AG04450 (cell line): ENCODE data around the gene PDSS2. TPM values are rescaled to one million over a fixed set of nuclear protein-coding genes. Genes with fewer than 3 reads are reported as not detected.

Experiments used
- CTCF ChIA-PET: fragments of 300-600, 350-600 bp; formaldehyde crosslinking; extraction: SDS; loops from one replicate; lab custom pipeline; 2022; ENCODE audit warnings: antibody characterized with exemption, inconsistent platforms; lab: Charles Lee
- POLR2A ChIA-PET: fragments of 350-600 bp; formaldehyde crosslinking; extraction: SDS; loops from one replicate; lab custom pipeline; 2021; ENCODE audit warnings: antibody characterized with exemption, inconsistent platforms; lab: Yijun Ruan, JAX
- DNase-seq: peaks from one replicate; pipeline ENCODE4 v3.0.0-alpha.2; 2011; ENCODE audit warnings: low read depth, low spot score
- H3K27ac ChIP-seq: one replicate; pipeline ENCODE4 v1.5.1; 2012; ENCODE audit warnings: low read depth, low read length, control low read depth
- H3K27me3 ChIP-seq: one replicate; pipeline ENCODE4 v1.6.0; 2012; ENCODE audit warnings: low read length; ENCODE audit not compliant: control insufficient read depth, insufficient read depth
- H3K4me3 ChIP-seq: 2 replicates; pipeline ENCODE4 v1.5.1; 2011; ENCODE audit warnings: mild to moderate bottlenecking, low read depth, low read length, control low read depth
- H3K9me3 ChIP-seq: 2 replicates; pipeline ENCODE4 v1.5.1; 2012; ENCODE audit warnings: low read length; ENCODE audit not compliant: control insufficient read depth, insufficient read depth
- polyA plus RNA-seq: library from polyadenylated mRNA; depleted of rRNA; stranded (reverse); fragments of >200 nt; gene quantifications from 2 replicates; pipeline ENCODE4 v1.2.3, GENCODE V29; 2011
- TF ChIP-seq, protein P1 (sequence below): IDR thresholded peaks from 2 replicates; pipeline ENCODE4 v1.5.1; 2011; ENCODE audit warnings: low read depth, low read length, control low read depth, inconsistent platforms

PDSS2 gene
- polyA plus RNA-seq, 1 experiment, result 19.1 TPM

DNA sequence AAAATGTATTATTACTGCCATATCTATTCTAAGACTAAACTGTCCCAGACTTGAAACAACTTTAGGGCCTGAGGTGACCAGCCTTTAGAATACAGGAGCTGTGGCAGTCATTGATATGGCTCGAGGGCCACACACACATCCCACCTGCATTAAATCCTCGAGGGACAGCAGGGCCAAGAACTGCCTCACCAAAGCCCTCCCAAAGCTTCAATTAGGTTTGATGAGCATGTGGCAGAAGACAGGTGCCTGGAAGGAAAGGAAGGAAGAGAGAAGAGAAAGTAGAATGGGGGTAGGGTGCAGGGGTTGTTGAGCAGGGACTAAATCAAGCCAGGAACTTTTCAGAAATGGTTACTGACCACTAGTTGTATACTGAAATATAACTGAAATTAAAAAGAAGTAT lies 115.0 kb downstream of the PDSS2 start:
- H3K27me3 ChIP-seq, result no peaks in the 10 kb centered on the region
- POLR2A ChIA-PET, result no interaction called here
- CTCF ChIA-PET, result no interaction called here
- TF ChIP-seq, protein P1, sequence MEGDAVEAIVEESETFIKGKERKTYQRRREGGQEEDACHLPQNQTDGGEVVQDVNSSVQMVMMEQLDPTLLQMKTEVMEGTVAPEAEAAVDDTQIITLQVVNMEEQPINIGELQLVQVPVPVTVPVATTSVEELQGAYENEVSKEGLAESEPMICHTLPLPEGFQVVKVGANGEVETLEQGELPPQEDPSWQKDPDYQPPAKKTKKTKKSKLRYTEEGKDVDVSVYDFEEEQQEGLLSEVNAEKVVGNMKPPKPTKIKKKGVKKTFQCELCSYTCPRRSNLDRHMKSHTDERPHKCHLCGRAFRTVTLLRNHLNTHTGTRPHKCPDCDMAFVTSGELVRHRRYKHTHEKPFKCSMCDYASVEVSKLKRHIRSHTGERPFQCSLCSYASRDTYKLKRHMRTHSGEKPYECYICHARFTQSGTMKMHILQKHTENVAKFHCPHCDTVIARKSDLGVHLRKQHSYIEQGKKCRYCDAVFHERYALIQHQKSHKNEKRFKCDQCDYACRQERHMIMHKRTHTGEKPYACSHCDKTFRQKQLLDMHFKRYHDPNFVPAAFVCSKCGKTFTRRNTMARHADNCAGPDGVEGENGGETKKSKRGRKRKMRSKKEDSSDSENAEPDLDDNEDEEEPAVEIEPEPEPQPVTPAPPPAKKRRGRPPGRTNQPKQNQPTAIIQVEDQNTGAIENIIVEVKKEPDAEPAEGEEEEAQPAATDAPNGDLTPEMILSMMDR, result no peak
- H3K9me3 ChIP-seq, result no peaks in the 10 kb centered on the region
- no peak overlapping the region for H3K27ac ChIP-seq
- DNase-seq, result no peak
- no peak overlapping the region for H3K4me3 ChIP-seq

DNA sequence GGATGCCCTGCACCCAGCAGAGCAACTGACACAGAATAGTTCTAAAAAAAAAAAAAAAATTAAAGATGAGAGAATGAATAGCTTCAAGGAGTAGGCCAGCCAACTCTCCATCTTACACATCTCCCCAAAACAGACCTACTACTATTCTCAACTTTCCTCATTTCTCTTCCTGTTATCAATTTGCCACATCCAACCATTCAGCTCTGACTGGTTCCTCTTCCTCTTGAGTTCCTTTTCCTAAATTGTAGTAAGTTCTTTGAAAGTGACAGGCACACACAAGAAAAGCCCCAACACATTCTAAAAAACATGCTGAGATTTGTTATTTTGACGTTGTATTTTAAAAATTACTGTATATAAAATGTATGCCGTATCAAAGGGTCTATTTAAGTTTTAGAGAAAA lies 117.2 kb downstream of the PDSS2 start:
- ChIA-PET POLR2A (no interaction called here), CTCF (interaction anchor here (1.0 kb wide), 1 partner anchor 24 kb away, joined by 3 read pairs; no protein-coding TSS in a partner anchor)
- Histone ChIP-seq H3K27me3 (no peaks in the 10 kb centered on the region), H3K9me3 (no peaks in the 10 kb centered on the region), H3K27ac (no peak overlapping the region), H3K4me3 (no peak overlapping the region)
- TF ChIP-seq, protein P1, result no peak
- no peak for DNase-seq

DNA sequence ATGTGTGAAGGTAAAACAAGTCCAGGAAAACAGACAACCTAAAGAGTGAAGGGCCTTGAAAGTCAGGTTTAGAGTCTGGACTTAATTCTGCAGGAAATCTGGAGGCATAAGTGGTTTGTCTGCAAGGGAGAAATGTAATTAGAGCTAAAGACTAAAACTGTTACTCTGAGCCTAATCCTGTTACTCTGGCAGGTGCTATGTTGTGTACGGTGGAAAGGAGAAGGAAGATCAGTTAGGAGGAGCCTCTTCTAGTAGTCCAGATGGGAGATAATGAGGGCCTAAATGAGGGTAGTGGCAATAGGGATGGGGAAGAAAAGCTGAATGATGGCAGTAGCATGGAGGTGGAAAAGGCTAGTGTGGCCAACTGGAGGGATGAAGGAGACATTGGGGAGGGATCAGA lies 118.5 kb downstream of the PDSS2 start:
- no peak for DNase-seq
- TF ChIP-seq, protein P1, result no peak
- Histone ChIP-seq H3K4me3 (no peak overlapping the region), H3K27ac (no peak overlapping the region), H3K27me3 (no peaks in the 10 kb centered on the region), H3K9me3 (no peaks in the 10 kb centered on the region)
- ChIA-PET POLR2A (no interaction called here), CTCF (interaction anchor here (0.7 kb wide), 1 partner anchor 227 kb away, joined by 3 read pairs; no protein-coding TSS in a partner anchor)

DNA sequence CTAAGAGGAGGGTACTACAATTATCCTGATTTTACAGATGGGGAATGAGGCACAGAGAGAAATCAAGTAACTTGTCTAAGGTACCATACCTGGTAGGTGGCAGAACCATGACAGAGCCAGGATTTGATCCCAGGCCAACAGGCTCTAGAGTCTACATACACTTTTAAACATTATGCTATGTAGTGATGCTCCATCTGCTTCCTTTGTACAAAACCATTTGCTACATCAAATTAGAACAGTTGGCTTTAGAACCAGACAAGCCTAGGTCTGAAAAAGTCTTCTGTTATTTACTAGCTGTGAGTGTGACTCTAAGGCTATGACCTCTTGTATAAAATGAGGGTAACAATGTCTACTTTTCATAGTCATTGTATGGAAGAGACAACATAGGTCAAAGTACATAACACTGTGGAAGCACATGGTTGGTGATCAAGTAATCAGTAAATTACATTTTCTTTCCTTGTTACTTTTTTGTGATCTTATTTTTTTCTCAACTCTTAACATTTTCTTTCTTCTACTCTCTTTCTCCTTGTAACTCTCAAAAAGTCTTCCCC lies 122.1 kb downstream of the PDSS2 start:
- no peaks in the 10 kb centered on the region for H3K27me3 ChIP-seq
- no peak overlapping the region for H3K27ac ChIP-seq
- H3K9me3 ChIP-seq, result no peaks in the 10 kb centered on the region
- TF ChIP-seq, protein P1, result no peak
- no peak for DNase-seq
- POLR2A ChIA-PET, result no interaction called here
- H3K4me3 ChIP-seq, result no peak overlapping the region
- CTCF ChIA-PET, result interaction anchor here (0.8 kb wide), 1 partner anchor 19 kb away, joined by 3 read pairs; no protein-coding TSS in a partner anchor

DNA sequence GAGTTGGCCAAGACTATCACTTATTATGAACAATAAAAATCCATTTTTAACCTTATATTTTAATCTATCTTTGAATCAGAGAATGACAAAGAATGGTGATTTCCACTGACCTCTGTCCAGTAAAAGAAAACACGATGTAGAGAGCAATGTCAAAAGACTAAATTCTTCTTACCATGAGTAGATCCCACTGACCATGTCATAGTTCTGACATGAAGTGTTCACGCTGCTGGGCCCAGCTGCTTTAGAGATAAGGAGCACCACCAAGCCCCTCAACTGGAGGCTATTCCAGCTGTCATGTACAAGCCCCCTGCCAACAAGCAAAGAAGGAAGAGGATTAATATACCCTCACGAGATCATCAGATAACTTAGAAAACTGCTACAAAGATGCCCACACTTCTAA lies 125.3 kb downstream of the PDSS2 start:
- CTCF ChIA-PET, result no interaction called here
- POLR2A ChIA-PET, result no interaction called here
- no peak for DNase-seq
- TF ChIP-seq, protein P1, result no peak
- Histone ChIP-seq H3K4me3 (no peak overlapping the region), H3K27me3 (no peaks in the 10 kb centered on the region), H3K9me3 (no peaks in the 10 kb centered on the region), H3K27ac (no peak overlapping the region)
